GM12872 (cell line): ENCODE results near the gene HTR5A.

Experiments
- TF ChIP-seq, protein P1 (sequence below): IDR thresholded peaks from 3 replicates; pipeline ENCODE4 v1.5.1; 2011; ENCODE audit warnings: low read depth, mild to moderate bottlenecking, low read length, moderate library complexity; ENCODE audit not compliant: insufficient read depth

The HTR5A gene

DNA sequence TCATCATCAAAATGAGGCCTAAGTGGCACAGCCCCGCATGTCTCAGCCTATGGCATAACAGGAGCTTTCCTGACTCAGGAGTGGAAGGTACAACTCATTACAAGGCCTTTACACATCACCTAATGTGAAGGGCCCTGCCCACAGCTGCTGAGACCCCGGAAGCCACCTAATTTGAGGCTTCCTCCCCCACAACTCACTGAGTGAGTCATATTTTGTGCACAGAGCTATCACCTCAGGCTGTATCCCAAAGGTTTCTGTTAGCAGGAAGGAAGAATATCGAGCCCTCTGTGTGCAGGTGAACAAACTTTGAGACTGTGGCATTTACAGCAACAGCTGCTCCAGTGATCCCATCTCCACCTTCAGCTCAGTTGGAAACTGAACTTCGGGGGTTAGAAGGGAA, 20.6 kb downstream of the HTR5A start:
- TF ChIP-seq, protein P1, sequence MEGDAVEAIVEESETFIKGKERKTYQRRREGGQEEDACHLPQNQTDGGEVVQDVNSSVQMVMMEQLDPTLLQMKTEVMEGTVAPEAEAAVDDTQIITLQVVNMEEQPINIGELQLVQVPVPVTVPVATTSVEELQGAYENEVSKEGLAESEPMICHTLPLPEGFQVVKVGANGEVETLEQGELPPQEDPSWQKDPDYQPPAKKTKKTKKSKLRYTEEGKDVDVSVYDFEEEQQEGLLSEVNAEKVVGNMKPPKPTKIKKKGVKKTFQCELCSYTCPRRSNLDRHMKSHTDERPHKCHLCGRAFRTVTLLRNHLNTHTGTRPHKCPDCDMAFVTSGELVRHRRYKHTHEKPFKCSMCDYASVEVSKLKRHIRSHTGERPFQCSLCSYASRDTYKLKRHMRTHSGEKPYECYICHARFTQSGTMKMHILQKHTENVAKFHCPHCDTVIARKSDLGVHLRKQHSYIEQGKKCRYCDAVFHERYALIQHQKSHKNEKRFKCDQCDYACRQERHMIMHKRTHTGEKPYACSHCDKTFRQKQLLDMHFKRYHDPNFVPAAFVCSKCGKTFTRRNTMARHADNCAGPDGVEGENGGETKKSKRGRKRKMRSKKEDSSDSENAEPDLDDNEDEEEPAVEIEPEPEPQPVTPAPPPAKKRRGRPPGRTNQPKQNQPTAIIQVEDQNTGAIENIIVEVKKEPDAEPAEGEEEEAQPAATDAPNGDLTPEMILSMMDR = no peak

DNA sequence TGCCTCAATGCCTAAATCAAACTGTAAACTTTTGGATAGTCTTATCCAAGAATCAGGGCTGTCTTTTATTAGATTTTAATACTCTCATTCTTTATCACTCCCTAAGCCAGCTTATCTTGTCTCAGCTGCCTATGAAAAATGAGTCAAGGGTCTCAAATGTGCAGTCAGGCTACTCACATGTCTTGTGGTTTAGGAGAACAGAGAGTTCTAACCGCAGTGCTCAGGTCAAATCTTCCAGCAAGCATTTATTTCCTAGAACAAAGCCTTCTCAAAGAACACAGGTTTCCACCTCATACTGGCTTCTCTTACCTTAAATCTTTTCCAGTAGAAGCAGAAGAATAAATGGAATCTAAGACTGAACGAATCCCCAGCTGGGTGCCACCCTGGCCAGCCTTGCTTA, 23.5 kb downstream of the HTR5A start:
- TF ChIP-seq, protein P1 = no peak

DNA sequence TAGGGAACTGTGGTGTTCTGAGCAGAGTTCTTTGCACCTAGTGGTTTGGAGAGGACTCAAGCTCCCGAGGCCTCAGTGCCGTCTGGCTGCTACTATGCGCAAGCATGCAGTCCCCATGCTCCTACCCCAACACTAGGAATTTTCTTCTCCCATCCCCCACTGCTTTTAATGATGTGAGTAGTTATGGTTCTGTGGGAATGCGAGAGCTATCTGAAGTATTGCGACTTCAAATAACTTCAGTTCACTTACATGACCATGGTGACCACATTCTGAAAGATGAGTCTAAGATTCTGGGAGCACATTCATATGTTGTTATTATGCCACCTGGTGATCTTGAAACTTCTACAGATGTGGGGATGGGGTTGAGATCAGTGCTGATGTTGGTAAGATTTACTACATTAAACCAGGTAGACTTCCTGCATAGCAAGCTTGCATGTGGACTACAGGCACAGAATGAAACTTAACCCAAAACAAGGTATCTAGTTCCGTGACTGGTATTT, 24.6 kb downstream of the HTR5A start:
- TF ChIP-seq, protein P1 = no peak

DNA sequence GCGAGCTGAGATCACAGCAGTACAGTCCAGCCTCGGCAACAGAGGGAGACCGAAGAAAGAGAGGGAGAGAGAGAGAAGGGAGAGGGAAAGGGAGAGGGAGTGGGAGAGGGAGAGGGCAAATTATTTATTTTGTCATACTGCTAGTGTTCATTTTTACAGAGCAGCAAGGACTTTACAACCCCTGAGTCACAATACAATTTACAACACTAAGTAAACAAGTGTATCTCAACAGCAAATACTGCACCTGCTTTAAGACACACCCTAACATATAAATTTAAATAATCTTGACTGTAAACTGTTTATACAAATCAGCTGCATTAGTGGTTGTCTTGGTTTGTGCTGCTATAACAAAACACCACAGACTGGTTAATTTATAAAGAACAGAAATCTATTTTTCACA, 27.2 kb downstream of the HTR5A start:
- TF ChIP-seq, protein P1 = no peak

DNA sequence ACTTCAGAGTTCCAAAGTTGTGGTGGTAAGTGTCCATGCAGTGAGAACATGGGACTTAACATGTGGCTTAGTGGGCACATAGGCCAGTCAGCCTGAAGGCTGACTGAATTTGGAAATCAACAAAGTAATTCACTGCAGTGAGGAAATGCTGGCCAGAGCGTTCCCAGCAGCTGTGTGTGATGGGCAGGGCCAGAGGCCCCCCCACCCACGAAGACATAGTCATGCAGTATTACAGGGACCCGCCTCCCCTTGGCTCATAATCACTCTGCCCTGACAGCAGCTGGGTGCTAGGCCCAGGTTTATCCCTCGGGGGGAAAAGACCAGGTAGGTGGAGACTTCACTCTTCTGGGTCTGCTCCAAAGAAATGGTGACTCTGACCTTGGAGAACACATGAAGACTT, 33.7 kb downstream of the HTR5A start:
- TF ChIP-seq, protein P1 = no peak

DNA sequence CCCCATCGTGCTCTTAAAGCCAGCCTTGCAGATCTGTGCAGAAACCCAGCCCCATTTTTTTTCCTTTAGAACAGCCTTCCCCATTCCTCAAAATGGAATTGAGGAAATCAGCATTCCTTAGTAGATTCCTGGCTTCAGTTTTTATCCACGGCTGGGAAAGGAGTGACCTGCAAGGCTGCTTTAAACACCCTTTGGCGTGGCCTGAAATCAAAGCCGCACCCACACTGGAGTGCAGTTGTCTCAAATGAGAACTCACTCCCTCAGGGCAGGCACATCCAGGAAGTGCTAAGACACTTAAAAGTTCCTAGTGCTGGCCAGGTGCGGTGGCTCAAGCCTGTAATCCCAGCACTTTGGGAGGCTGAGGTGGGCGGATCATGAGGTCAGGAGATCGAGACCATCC, 34.8 kb downstream of the HTR5A start:
- TF ChIP-seq, protein P1 = no peak

DNA sequence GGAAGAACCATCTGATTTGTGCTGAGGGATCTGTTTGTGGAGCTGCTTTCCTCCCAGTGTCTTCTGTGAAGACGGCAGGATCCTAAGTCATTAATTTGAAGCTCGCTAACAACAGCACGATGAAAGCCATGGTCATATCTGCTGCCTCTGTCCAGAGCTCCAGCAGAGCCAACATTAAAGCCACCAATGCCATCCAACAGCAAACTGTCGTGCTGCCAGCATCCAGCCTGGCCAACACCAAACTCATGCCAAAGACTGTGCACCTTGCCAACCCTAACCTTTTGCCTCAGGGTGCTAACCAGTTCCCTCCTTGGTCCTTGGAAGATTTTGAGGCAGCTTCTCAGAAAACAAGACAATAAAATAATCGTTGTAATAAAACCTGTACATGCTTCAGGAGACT, 36.2 kb downstream of the HTR5A start:
- TF ChIP-seq, protein P1 = no peak

DNA sequence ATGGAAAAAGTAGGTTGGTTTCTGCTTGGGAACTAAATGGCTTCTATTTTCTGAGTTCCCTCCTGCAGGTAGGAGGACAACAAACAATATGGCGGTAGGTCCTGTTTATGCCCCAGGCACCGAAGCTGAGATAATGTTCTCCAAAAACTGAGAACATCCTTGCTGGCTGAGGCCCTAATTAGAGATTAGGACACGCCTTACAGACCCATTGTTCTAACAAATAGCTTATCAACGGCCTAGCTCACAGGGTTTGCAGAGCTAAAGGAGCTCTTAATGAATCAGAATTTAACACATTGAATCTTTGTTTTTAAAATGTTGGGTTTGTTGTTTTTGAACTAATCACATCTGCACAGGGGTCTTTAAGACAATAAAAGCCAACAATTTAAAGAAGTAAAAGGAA, 37.0 kb downstream of the HTR5A start:
- TF ChIP-seq, protein P1 = no peak
